GM21825 (cell line): ENCODE data around the gene DPM2.

ENCODE experiments used
- ATAC-seq: cut with Tn5 transposase; IDR thresholded peaks from one replicate; pipeline ENCODE4 v1.9.1; 2021; ENCODE audit warnings: mild to moderate bottlenecking, moderate library complexity; ENCODE audit not compliant: unreplicated experiment

The DPM2 gene

DNA sequence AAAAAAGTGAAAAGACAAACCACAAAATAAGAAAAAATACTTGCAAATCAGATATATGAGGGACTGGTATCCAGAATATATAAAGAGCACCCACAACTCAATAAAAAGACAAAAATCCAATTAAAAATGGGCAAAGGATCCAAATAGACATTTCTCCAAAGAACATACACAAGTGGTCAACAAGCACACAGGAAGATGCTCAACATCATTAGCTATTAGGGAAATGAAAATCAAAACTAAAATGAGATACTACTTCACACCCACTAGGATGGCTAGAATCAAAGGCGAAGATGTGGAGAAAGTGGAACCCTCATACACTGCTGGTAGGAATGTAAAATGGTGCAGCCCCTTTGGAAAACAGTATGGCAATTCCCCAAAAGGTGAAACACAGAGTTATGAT, 21.1 kb upstream of the DPM2 start:
- no peak for ATAC-seq

DNA sequence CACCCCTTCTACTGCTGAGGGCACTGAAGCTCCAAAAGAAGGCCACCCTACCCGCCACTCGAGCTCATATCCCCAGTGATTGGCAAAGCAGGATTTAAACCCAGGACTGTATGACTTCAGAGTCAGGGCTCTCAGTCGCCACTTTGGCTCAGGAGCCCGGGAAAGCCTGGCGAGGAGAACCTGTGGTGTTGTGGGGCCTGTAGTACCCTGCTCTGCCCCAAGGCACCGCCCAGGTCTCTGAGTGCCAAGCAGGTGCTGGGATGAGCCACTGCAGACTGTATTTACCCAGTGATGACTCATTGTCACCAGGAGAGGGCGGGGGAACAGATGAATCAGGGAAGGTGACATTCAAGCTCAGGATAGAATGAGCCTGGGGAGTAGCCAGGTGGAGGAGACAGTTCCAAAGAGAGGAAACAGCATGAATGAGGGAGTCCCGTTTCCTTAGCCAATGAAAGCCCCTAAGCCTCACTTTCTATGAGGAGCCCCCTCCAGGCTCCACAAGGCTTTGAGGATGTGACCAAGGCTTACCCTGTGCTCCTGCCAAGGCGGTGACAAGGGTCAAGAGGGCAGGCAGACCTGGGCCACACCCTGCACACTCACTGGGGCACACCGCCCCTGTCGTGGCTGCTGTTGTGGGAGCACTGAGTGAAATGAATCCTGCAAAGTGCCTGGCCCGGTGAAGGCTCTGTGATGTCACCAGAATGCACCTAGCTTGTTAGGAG, 17.8 kb upstream of the DPM2 start:
- no peak for ATAC-seq

DNA sequence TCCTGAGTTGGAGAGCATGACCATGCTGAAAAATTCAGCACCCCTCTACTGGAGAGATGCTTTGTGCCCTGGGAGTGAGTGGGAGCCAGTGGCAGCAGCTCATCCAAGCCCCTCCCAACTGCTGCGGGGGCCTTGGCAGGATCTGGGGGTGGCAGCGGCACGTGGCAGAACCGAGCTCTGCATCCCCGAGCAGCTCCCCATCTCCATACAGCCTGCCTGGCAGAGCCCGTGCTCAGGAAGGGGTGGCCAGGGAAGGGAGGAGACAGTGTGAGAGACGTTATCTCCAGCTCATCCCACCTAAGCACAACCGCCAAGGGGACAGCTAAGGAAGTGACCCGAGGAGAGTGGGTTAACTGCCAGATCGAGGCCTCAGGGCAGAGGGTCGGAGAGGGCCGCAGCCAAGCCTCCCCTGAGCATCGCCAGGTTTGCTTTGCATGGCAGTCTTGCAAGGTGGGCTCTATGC, 17.2 kb upstream of the DPM2 start:
- ATAC-seq = no peak

DNA sequence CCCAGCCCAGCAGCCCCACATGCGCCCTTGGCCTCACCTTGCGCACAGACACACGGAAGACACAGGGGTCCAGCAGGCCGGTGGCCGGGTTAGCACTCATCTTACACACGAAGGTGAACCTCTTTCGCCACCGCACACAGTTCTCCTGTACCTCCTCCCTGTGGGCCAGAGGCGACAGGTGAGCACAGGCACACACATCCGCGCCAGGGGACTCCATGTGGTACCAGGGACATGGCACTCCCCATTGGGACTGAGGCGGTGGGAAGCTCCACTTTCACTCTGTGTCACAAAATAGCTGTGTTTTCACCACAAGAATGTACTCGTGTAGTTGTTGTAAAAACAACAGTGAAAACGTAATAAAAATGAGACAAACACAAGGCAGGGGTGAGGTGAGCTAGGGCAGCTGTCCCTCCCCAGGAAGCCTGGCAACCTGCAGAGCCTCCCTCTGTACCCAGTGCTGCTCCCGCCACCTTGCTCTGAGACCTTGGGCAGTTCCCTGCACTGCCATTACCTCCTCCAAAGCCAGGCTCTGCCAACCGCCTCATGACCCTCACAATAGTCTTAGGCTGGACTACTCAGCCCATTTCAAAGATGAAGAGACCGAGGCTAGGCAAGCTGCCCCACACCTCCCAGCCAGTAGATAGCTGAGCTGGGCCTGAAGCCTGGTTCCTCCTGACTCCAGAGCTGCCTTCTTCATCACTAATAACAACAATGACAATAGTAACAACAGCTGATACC, 16.3 kb upstream of the DPM2 start:
- no peak for ATAC-seq

DNA sequence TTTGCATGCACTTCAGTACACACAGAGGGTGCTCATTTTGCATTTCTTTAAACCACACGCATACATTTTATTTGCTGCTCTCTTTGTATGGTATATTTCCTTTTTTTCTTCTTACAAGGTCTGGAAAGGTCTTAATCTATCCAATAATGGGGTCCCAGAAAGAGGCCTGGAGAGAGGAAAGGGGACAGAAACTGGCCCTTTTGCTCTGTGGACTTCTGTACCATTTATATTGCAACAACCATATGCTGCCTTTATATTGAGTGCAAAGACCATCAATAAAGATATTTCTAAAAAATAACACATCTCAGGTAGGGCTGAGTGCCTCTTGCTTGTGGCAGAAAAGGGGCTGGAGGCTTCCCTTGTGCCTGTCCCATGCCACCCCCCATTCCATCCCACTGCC, 15.5 kb upstream of the DPM2 start:
- ATAC-seq = no peak

DNA sequence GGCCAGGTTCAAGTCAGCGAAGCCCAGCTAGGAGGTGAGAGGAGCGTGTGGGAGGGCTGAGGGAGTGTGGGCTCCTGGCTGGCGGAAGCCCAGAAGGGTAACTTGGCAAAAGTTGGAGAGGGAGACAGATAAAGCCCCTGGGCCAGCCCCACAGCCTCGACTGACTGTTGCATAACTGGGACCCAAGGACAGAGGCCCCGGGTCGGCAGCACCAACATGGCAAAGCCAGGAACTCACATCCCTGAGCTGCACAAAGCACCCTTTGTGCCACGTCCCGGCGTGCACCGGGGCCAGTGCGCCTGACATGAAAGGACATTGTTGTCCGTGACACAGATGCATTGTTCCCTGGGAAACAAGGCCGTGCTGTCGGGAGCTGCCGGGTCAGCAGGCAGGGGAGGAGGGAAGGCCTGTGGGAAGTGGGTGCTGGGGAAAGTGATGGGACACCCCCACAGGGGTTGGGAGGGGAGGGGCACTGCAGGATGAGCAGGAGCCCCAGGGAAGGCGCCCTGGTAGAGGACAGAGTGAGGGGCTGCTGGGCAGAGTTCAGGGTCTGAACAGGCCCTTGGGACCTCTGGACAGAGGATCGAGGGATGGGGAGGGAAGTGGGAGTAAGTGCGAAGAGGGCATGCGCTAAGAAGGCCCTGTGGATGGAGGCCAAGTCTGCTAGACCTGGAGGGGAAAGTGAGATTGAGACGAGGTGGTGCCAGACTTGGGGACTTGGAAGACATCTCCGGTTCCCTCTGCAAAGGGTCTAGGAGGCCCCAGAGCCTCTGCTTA, 13.0 kb upstream of the DPM2 start:
- ATAC-seq = no peak

DNA sequence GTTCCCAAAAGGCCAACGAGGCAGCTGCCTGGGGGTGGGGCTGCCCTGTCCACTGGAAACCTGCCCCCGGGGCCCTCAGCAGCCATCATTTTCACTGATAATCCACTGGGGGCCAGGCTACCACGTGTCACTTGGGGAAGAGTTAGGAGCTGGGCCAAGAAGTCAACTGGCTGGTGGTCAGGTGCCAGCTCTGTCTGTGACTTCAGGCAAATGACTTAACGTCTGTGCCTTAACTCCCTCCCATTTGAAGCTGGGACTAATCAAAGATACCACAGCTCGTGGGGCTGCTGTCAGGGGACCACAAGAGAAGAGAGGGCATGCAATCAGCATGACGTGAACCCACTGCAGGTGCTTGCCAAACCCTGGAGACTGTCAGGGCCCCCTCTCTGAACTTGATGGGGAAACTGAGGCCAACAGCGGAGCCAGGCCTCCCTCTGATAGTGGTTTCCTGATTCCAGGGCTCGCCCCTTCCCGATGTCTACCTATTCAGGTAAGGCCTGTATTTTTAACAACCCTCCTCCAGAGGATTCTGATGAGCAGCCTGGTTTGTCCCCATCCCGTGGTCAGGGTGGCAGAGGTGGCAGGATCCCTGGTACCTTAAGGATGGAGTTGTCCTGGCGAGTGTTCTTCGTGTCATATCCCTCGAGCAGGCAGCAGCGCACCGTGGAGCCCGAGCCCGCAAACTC, 12.3 kb upstream of the DPM2 start:
- ATAC-seq = no peak

DNA sequence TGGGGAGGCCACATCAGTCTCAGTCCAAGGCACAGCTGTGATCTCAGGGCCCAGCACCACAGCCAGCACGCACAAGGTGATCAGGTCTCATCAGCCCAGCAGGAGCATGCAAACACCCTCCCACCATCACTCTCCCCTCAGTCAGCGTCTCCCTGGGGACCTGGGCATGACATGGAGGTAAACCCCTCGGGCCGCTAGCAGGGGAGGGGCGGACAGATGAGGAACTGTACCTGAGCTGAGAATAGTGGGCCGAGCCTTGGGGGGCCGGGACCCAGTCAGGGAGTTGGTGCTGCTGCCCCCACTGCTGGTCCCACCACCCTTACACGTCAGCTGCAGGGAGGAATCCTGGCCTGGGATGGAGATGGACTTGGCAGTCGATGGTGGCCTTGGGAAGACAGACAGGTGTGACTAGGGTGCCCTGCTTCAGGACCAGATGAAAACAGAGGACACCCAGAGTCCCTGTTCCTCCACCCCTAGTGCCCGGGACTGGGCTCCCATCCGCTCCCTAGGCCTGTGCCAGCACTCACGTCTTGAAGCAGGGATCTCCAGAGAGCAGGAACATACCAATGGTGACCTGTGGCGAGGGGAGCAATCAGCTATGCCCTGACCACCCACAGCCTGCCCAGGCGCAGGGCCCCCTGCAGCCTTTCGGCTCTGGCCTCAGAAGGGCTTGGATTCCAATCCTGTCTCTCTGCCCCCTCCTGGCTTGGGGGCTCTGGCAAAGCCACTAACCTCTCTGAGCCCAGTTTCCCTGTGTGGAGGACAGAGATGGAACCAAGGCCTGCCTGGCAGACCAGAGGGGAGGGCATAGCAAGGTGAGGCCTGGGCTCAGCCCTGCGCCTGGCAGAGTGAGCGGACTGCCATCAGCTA, 10.4 kb upstream of the DPM2 start:
- no peak for ATAC-seq

DNA sequence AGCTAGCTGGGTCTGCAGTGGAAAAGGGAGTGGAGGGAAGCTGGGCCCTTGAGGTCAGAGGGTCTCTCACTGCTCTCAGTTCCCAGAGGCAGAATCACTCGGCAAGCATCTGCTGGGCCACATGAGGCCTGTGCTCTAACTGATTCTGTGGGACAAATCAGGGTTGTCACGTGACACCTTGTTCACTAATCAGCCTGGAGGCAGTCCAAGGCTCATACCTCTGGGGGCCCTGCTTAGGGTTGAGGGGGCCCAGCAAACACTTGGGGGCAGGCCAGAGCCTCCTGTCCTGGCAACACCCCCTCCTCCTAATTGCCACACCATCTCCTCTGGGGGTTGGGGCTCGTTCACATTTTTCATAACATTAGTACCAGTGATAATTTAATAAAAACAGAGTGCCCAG, 9.1 kb upstream of the DPM2 start:
- ATAC-seq = no peak

DNA sequence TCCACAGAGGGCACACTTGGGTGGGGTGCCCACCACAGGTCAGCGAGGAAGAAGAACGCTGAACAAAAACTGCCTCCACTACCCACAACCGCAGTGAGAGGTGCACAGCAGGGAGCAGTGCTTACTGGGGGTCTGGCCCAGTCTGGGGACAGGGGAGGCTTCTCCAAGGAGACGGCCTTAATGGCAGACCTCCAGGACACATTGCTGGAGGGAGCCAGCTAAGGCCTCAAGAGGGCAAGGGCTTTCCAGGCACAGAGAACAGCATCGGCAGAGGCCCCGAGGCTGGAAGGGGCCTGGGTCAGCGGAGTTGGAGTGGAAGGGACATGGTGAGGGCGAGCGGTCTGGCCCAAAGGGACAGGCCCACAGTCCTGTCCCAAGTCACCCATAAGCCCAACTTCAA, 8.3 kb upstream of the DPM2 start:
- no peak for ATAC-seq

DNA sequence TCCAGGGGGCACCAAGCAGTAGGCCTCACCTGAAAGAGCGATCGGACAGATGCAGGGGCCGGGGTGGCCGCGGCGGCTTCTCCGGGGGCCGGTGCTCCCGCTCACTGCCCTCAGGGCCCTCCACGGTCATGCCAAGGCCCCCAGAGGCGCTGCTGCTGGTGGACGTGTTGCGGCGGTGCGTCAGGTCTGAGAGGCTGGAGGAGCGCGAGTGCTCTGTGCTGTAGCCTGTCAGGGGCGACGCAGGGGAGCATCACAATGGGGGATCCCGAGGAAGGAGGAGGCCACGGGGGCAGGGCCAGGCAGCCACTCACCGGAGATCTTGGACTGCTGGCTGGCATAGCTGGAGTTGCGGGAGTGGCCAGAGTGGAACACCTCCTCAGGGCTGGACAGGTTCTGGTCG, 7.7 kb upstream of the DPM2 start:
- no peak for ATAC-seq

DNA sequence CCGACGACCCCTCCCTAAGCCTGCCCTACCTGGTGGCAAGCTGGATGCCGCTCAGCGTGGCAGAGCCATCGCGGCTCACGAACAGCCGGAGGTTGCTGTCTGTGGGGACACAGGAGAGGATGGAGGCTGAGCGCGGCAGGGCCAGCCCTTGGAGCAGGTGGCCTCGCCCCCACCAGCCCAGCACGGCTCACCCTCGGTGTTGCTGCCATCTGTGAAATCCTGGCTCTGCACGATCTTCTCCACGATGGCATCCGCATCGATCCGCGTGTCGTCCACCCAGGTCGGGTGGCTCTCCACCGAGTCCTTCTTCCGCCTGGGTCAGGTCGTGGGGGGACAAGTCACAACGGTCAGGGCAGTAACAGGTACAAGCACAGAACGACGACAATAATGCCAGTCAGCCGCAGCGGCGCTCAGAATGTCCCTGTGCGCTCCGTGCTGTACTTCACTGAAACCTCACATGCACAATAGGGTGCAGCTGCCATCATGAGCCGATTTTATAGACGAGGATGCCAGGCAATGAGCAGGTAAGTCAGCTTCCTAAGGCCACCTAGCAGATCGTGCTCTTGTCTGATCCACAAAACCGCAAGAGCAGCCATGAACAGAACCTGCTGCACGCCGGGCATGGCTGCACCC, 7.0 kb upstream of the DPM2 start:
- no peak for ATAC-seq

DNA sequence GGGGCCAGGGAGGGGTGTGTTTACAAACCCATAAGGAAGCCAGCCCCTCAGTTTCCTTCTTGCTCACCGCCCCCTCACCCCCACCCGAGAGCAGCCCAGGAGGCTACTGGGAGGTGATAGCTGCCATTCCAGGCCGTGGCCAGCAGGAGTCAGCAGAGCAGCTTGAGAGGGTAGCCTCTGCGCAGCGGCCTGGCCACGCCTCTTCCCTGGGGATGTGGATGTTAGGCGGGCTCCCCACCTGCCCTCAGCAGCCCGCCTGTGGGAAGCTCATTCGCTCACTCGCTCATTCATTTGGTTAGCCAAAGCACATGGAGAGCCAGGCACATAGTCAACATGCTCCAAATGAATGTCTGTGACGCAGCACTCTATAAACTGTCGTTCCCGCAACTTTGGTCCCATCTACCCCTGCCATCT, 6.1 kb upstream of the DPM2 start:
- peak; percentile 53 for ATAC-seq

DNA sequence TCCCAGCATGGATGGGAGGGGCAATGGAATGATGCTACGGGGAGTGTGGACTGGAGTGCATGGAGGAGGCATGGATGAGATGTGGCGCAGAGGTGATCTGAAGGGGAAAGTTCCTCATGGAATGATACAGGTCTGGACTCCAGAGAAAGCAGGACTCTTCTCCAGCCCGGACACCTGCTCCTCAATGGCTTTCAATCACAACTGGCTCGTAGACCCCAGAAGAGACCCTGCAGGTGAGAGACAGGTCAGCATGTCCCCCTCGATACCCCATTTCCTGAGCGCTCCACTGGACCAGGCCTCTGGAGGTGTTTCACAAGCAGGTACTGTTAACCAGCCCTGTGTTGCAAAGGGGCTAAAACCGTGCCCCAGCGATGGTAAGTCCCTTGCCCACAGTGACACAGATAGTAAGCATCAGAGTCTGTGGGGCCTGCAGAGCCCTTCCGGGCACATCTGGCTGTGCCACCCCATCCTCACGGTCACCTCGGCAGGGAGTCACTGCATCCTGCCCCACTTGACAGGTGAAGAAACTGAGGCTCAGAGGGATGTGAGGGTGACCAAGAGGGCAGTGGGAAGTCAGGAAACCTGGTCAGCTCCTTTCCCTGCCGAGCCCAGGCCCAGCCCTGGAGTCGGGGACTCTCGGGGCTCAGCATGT, 5.5 kb upstream of the DPM2 start:
- no peak for ATAC-seq

DNA sequence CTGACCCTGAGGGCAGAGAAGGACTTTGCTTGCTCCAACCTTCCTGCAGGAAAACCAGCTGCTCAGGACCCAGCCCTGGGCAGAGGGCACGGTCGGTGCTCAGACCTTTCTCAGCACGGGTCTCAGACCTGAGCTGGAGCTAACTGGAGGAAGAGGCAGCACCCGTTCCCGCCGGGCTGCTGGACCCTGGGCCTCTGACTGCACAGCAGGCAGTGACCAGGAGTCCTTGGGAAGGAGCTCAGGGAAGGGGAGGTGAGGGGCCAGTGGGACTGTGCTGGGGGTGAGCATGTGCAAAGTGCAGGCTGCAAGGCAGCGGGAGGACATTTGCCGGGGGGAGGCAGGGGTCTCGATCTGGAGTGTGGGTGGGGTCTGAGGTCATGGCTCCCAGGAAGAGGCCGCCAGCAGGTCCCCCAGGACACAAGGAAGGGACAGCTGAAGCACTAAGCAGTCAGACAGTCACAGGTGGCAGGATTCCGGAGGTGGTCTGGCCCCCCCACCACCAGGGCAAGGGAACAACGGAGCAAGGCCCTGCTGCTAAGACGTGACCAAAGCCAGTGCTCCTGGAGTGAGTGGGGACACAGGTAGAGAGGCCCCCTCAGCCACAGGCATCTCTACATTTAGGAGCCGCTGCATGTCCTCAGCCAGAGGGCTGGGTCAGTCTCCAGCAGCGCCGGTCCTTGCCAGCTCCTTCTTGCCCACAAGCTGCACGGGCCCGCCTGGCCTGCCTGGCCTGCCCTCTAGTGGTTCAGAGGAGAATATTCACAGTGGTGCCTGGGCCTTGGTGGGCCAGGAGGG, 4.8 kb upstream of the DPM2 start:
- no peak for ATAC-seq

DNA sequence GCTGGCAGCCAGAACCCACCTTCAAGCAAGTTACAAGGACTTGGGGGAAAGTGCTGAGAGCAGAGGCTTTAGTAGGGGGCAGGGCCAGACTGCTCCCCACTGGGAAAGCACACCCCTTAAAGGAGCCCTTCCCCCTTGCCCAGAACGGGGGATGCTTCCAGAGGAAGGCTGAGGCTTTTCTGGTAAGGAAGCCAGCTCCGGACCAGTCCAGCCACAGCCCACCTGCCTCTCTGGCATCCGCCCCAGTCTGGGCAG, 4.2 kb upstream of the DPM2 start:
- ATAC-seq = no peak

DNA sequence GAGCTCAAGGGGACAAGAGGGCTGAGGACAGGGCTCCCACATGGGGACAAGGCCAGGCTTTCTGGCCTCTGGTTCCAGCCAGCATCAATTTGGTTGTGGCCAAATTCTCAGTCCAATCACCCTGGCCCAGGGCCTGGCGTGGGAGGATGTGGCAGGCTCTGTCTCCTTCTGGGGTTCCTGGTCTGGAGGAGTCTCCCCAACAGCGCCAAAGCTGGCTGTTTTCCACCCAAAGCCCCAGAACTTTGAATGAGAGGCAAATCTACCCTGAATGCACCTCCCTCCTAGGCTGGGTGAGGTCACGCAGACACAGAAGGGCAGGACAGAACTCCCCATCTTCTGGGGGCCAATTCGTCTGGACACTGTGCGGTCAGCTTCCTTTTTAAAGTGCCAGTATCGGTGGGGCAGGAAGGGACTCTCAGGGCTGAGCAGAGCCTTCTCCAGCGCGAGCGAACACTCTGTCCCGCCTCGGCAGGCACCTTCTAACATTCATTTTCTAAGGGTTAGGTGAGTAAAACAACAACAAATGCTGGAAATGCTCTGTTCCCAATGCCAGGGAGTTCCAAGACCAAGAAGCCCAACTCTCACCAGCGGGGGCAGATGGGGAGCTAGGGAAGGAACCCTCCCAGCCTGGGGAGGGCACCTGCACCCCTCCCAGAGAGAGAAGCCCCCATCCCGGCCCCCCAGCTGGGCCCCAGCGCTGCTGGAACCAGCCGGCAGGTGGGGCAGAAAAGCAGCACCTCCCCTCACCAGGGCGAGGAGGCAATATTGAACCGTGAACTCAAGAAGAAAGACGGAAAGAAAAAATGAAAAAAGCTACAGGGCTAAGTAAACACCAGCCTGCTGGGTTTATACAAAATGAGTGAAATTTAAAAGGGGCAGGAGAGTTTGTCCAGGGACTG, 3.7 kb upstream of the DPM2 start:
- ATAC-seq = no peak

DNA sequence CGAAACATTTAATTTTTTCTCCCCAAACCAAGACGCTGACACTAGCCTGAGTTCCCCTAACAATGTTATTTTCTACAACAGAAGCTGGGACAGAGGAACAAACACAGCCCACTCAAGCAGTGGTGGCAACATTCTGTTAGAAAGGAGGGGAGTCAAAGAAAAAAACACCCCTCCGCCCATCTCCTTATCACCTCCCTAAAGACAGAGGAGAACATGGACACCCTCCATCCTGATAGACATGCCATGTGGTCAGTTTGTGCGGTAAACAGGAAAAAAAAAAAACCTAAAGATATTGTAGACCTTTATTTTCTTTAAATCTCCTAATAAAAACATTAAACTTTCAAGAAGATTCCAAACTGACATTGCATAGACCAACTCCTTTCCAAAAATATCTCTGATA, 2.9 kb upstream of the DPM2 start:
- no peak for ATAC-seq
